ENCODE measurements around the gene LIN54. TPM values are rescaled to one million over a fixed set of nuclear protein-coding genes. Genes with fewer than 3 reads are reported as not detected.

Gene LIN54
- total RNA-seq, 1 donor from 2014 or later = 7.4 TPM

DNA sequence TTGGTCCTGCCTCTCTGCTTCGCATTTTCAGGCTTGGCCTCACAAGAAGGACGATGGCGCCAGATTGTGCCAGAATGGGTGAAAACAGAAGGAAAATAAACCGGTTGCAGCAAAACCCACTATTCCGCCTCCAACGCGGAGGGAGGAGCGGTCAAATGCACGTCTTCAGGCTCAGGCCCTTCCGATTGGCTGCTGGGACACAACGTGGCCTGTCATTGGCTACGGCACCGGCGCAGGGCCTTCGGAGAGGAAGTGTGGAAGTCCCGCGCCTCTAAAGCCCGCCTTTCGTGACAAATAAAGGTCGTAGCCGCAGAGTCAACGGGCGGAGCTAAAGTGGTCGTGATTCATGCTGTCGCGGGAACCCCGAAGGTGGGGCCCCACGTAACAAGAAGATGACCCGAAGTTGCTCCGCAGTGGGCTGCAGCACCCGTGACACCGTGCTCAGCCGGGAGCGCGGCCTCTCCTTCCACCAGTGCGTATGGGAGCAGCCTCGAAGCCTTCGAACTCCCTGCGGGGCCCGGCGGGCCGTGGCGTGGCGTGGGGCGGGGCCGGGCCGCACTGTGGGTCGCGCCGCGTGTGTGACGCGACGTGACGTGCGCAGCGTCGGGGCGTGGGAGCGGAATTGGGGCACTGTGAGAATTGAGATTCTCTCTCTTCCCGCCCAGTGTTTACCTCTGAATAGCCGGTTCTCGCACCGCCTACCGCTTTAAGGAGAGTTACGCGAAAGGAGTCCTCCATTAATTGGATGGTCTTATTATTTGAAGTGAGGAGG lies 110.0 kb downstream of the LIN54 start, which contains the start of gene THAP9:
TSS of gene THAP9 (plus strand) at position 325 of the 772 bp plus-strand sequence. CDS start at position 393, 68 bp downstream.
- intact Hi-C loops (cut with DNase I) = loop anchor here (1.0 to 10.0 kb wide), 4 partner anchors 9 to 554 kb away; partner anchors contain the start of genes COPS4, HELQ, MRPS18C and SEC31A
- DNase-seq (ENCODE audit: low spot score) = peak; percentile 100

DNA sequence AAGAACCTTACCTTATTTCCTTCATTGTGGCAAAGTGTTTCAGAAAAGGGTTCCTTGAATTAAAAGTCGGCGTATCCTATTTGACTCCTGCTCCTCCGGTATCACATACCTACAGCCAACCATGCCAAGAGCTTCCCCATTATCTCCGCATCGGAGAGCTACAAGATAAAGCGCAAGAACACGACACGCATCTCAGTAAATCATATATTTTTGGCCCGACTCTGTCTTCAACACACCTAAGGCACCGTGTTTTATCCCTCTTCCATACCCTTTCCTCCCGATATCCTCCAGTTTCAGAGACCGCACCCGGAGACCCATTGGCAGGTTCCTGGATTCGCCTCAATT lies 110.6 kb downstream of the LIN54 start:
- no peak for DNase-seq (ENCODE audit: low spot score)
- intact Hi-C loops (cut with DNase I) = loop anchor here (1.0 to 10.0 kb wide), 3 partner anchors 9 to 555 kb away; partner anchors contain the start of genes HELQ, MRPS18C and SEC31A

DNA sequence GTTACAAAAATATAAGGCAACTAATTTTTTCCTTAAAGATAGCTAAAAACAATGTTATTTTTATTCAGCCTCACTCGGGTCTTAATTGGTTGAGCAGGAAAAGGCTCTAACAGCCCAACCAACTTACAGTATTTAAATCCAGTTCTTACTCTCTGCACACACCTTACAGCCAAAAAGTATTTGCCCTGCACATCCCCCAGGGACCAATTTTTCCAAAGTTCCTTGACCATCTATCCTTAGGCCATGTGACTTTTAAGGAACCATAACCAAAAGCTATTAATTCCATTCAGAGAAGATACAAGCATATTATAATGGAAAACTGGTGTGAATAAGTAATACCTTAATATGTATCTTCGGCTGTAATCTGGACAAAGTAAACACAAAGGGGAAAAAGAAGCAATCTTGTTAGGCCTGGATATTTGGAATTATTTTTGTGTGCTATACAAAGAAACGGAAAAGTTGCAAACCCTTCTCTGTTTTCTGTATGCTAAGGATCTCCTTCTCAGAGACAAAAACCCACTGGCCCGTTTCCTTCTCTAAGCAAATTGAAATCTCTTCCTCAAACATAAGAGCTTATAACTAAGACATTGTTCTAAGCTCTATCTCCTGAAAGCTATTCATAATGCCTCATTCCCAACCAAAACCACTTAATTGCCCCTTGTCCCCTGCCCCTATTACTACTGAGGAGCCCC lies 111.1 kb downstream of the LIN54 start:
- intact Hi-C loops (cut with DNase I) = loop anchor here (1.0 to 10.0 kb wide), 4 partner anchors 8 to 555 kb away; partner anchors contain the start of genes COQ2, HELQ, MRPS18C and SEC31A
- DNase-seq (ENCODE audit: low spot score) = no peak

DNA sequence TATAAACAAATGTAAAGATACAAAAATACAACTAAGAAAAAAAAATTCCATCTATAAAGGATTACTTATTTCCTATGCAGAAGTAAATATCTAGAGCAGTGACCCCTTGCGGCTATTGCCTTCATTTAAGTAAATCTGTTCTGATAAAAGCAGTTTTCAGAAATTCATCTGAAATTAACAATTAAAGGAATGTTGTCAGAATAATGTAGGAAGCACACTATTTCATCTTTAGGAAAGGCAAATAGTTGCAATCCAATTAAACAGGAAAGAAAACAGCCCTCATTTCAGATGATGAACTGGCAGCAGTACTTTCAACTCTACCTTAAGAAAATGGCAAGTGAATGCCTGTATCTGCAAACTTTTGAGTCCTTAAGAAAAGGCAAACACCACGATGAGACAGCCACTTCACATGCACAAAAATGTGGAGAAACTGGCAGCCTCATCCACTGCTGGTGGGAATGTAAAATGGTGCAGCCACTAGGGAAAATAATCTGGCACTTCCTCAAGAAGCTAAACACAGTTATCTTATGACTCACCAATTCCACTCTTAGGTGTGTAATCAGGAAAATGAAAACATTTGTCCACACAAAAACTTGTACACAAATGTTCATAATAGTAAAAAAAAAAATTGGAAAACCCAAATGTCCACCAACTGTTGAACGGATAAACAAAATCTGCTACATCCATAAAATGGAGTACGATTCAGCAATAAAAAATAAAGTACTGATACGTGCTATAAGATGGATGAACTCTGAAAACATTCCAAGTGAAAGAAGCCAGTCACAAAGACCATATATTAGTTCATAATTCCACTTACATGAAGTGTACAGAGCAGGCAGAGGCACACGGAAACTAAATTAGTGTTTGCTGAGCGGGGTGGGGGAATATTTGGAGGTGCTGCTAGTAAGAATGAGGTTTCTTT lies 112.0 kb downstream of the LIN54 start:
- no peak for DNase-seq (ENCODE audit: low spot score)

DNA sequence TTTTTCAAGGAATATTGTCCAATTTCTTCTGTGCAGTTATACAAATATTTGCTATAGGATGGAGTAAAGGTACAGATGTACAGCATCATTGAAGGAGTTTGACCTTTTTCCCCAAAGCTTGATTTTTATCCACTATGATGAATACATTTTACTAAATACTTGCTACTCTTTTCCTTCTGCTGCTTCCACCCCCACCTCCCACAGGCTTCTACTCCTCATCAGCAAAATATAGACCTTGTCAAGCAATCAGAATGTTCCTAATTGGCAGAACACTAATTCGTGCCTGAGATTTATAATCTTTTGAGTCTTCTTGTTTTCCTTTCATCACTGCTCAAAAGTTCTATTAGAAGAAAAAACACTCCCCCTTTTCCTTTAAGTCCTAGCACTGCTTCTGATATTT lies 113.9 kb downstream of the LIN54 start:
- no peak for DNase-seq (ENCODE audit: low spot score)
- intact Hi-C loops (cut with DNase I) = loop anchor here (10.0 kb wide), 1 partner anchor 388 kb away; the partner anchor contains the start of gene COQ2

More for the DNA sequence above, 112.0 kb downstream of the LIN54 start:
- intact Hi-C loops (cut with DNase I) = loop anchor here (10.0 kb wide), 1 partner anchor 386 kb away; the partner anchor contains the start of gene COQ2

DNA sequence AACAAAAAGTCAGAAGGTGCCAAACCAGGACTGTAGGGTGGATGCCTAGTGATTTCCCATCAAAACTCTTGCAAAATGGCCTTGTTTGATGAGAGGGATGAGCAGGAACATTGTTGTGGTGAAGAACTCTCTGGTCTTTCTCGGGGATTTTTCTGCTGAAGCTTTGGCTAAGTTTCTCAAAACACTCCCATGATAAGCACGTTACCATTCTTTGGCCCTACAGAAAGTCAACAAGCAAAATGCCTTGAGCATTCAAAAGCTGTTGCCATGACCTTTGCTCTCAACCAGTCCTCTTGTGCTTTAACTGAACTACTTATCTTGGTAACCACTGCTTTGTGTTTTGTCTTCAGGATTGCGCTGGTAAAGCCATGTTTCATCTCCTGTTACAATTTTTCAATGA lies 116.7 kb downstream of the LIN54 start:
- intact Hi-C loops (cut with DNase I) = loop anchor here (5.0 to 10.0 kb wide), 2 partner anchors 391 to 522 kb away; partner anchors contain the start of genes COQ2 and HNRNPD
- DNase-seq (ENCODE audit: low spot score) = no peak

DNA sequence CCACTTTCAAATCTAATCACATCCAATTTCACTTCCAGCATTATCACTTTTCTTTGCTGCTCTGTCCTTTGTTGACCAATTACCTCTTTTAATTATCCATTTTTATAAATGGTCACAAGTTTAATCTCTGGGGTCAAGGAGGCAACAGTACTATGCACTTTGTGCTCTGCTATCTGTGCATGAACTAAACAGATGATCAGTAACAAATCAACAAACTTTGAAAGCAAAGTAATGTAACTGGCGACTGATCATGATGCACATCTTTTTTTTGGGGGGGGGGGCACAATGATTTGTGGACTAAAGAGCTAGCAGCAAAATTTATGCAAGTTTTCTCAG lies 118.2 kb downstream of the LIN54 start:
- intact Hi-C loops (cut with DNase I) = loop anchor here (5.0 to 10.0 kb wide), 2 partner anchors 392 to 520 kb away; partner anchors contain the start of genes COQ2 and HNRNPD
- DNase-seq (ENCODE audit: low spot score) = no peak

DNA sequence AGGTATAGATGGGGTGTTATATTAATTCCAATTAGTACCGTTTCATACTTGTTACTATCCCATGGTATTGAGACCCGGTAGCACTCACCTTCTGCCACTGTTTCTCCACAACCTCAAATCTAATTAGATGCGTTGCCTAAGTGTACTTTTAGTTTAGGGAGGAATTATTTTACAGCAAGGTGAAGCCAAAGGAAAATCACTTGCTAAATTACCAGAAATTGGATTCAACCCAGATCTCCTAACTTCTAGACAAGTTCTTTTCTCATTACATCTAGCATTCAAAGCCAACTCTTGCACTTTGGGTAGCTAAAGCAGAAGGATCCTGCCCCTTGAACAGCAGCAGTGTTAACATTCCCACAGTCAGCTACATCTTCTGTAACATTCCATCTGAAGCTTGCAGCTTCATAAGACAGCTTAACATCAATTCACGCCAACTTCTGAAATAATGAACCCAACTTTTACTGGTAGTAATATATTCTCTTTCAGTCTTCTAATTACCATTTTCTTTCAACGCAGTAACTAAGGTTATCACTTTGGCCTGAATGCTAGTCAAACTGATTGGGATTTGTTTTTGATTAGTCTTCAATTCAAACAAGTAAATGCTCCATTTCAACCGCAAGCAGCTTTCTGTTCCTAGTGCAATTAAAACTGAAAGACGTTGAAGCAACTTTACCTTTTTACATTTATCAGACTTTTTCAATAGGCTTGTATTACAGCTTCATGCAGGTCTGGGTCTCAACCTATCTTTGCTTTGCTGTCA lies 118.7 kb downstream of the LIN54 start:
- intact Hi-C loops (cut with DNase I) = loop anchor here (1.0 to 10.0 kb wide), 4 partner anchors 8 to 520 kb away; partner anchors contain the start of genes COQ2, HNRNPD, LIN54 and THAP9
- DNase-seq (ENCODE audit: low spot score) = no peak

DNA sequence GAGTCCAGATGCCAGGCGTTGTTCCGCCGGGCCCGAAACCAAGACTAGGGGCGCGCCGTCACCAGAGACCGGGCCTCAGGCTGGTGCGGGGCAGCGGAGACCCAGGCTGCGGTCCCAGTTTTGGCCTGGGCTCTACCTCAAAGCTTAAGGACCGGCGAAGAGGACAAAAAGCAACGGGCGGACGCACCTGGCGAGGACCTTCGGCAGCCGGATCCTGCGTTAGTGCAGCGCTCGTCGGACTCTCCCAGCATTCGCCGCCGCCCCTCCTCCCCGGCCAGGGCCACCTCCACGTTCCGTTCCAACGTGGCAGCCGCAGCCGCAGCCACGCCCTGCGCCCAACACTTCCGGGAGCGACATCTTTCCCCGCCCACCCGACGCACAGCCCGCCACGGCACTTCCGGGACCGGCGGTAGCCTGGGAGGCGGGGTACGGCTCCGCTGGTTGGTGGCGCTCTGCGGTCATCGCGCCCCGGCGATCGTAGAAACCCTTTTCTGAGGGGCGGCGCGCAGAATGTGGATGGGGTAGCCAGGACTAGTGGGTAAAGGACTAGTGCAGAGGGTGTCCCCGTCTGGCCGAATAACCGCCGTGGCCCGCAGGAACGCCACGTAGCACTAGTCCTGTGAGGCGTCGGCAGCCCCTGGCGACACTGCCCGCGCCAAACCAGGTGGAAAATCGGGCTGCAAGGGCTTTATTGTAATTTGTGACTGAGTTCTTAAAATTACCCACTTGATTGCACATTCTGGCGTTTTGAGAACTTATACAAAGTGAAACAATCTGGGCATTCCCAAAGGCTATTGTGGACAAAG lies 119.5 kb downstream of the LIN54 start, which contains the start of gene SEC31A:
TSS of gene SEC31A (minus strand) at position 253 of the 806 bp plus-strand sequence. CDS start 9,217 bp downstream, outside the sequence.
- intact Hi-C loops (cut with DNase I) = loop anchor here (1.0 to 10.0 kb wide), 4 partner anchors 9 to 519 kb away; partner anchors contain the start of genes COQ2, HNRNPD, LIN54 and THAP9
- peak; percentile 99 for DNase-seq (ENCODE audit: low spot score)

DNA sequence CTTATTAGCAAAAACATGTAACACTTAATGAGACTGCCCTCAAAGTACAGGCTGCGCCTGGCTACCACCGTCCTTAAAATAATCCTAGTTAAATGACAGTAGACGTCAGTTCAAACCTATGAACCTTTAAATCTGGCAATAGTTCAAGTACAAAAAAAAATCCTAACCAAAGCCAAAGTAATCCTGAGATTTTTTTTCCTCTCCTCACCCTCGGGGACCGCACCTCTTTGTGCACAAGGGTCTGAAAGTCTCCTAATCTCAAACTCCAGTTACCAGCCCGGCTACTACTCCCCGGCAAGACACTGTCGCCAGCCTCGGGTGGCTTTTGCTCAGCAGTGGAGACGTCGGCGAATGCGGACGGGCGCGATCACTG lies 120.1 kb downstream of the LIN54 start:
- DNase-seq (ENCODE audit: low spot score) = no peak
- intact Hi-C loops (cut with DNase I) = loop anchor here (2.0 to 10.0 kb wide), 3 partner anchors 120 to 518 kb away; partner anchors contain the start of genes COQ2, HNRNPD and LIN54

DNA sequence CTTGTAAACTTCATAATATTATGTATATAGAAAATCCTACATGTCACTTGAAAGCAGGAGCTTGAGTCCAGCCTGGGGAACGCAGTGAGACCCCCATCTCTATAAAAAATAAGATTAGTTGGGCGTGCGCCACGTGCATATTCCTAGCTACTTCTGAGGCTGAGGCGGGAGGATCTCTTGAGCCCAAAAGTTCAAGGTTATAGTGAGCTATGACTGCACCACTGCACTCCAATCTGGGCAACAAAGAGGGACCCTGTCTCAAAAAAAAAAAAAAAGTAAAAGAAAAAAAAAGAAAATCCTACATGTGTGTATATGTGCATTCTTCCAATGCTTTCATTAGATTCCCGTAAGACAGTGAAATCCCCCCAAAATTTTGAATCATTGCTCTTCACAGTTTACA lies 121.3 kb downstream of the LIN54 start:
- DNase-seq (ENCODE audit: low spot score) = no peak
- intact Hi-C loops (cut with DNase I) = no loop called here

DNA sequence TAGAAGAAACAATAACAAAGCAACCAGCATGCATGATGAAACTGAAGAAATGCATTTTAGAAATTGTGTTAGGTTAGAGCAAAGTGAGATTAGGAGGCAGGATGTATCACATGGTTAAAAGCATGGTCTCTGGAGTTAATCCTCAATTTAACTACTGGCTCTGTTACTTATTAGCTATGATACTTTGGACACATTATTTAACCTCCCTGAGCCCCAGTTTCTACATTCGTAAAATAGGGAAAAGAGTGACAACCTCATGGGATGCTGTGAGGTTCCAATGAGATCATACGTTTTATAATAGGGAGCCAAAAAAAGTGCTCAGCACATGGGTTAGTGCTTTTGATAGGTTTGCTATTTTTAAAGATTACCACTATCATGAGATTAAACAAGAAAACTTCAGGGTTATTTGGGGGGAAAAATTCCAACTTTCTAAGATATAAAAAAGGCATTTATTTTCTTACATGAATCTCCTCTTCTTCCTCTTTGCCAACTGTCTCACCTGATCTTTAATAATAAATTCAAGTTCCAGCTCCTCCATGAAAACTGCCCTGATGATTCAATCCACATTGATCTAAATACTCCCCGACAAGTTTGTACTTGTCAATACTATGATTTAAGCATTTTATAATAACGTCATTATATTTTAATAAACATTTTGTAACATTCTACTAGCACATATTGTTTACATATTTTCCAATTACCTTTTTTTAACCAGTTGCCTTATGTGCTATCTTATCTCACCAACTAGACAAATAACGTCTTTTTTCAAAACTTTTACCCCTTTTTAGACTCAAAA lies 124.3 kb downstream of the LIN54 start:
- no peak for DNase-seq (ENCODE audit: low spot score)
- intact Hi-C loops (cut with DNase I) = no loop called here

DNA sequence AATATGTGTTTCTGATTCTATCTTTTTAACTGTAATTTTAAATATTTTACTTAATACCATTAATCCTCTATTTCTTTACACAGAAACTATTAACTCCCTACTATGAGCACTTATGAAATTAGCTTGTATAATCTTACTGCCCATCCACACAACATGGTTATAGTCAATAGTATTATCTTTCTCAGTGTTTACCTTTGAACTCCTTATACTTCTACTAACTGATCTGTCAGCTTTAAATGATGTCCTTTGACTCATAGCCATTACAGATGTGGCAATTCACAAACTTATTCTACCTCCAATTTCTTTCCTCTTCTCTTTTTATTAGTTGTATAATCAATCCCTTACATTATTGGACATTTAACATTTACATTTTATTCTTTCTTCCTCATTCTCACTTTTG lies 125.2 kb downstream of the LIN54 start:
- intact Hi-C loops (cut with DNase I) = no loop called here

More for the DNA sequence above, 125.2 kb downstream of the LIN54 start:
- no peak for DNase-seq (ENCODE audit: low spot score)
